ENCODE data around the gene FAM209A. TPM values are rescaled to one million over a fixed set of nuclear protein-coding genes. Genes with fewer than 3 reads are reported as not detected.

Gene FAM209A
- total and polyA plus RNA-seq, 2 experiments from 2014 or later: 0.15 TPM; not detected in 1

DNA sequence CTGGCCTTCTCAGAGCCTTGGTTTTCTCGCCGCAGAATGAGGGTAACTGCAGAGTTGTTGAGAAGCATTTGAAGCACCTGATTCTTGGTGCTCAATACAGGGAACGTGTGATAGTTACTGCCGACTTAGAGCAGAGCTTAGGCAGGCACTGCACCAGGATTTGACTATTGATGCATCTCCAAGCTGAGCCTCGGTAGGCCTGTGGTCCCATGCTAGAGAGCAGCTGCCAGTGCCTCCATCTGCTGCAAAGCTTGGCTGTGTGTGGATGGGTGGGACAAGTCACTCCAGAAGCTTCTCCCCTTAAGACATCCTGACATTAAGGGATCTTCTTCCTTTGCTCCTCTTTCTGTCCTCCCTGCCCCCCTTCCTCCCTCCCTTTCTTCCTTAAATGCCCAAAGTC, 49.4 kb downstream of the FAM209A start:
- Histone ChIP-seq H3K36me3 (no peaks in the 10 kb centered on the region), H3K27ac (no peak overlapping the region), H3K4me3 (no peak overlapping the region), H3K4me1 (ENCODE audit: low read depth) (no peaks in the 10 kb centered on the region), H3K9me3 (ENCODE audit: low read depth) (no peaks in the 10 kb centered on the region), H3K27me3 (no peaks in the 10 kb centered on the region)
- TF ChIP-seq CTCF (IDR thresholded peaks at IDR 0.05; ENCODE audit: low read depth, low read length): no peak
- no peak for DNase-seq (ENCODE audit: low read depth in 1 of 2, low spot score in 1 of 2)

- TF ChIP-seq CTCF (IDR thresholded peaks at IDR 0.05; ENCODE audit: low read depth, low read length): no peak
- peak in 1 of 2 donors; percentile 4 for DNase-seq (ENCODE audit: low read depth in 1 of 2, low spot score in 1 of 2)
- H3K36me3 ChIP-seq: no peaks in the 10 kb centered on the region
- H3K4me1 ChIP-seq (ENCODE audit: low read depth): no peaks in the 10 kb centered on the region
- no peak overlapping the region for H3K27ac ChIP-seq
- no peaks in the 10 kb centered on the region for H3K27me3 ChIP-seq
- H3K4me3 ChIP-seq: no peak overlapping the region
- no peaks in the 10 kb centered on the region for H3K9me3 ChIP-seq (ENCODE audit: low read depth)
These were observed 50.1 kb downstream of the FAM209A start for GRCh38 chr20:56574531-56575142.

DNA sequence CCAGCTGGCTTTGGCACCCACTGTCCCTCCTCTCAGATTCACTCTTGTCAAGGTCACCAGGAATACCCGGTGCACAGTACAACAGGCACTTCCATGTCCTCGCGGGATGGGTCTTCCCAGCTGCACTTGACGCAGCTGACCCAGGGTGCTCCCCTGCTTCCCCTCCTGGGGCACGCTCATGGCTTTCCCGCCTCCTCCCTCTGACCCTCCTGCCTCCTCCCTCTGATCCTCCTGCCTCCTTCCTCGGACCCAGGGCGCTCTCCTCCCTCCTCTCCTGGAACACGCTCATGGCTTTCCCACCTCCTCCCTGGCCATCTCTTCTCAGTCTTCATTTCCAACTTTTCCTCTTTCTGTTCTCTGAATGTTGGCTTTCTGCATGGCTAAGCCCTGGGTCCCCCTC, 50.6 kb downstream of the FAM209A start:
- TF ChIP-seq CTCF (IDR thresholded peaks at IDR 0.05; ENCODE audit: low read depth, low read length): no peak
- no peaks in the 10 kb centered on the region for H3K4me1 ChIP-seq (ENCODE audit: low read depth)
- H3K36me3 ChIP-seq: no peaks in the 10 kb centered on the region
- no peaks in the 10 kb centered on the region for H3K9me3 ChIP-seq (ENCODE audit: low read depth)
- no peak overlapping the region for H3K4me3 ChIP-seq
- DNase-seq (ENCODE audit: low read depth in 1 of 2, low spot score in 1 of 2): no peak
- H3K27me3 ChIP-seq: no peaks in the 10 kb centered on the region
- H3K27ac ChIP-seq: no peak overlapping the region

Other genes starting within 250 kb of the FAM209A start
- gene FAM210B, start 165.8 kb upstream of the FAM209A start, total RNA-seq: 64.2 and 69.6 TPM in 2 replicates
- 101 and 144 TPM in 2 replicates for gene FAM210B, start 165.8 kb upstream of the FAM209A start, polyA plus RNA-seq
- gene AURKA, start 132.5 kb upstream of the FAM209A start, total RNA-seq: 16.1 and 58.2 TPM in 2 replicates
- 28.8 and 97.3 TPM in 2 replicates for gene AURKA, start 132.5 kb upstream of the FAM209A start, polyA plus RNA-seq
- 39.5 and 46.4 TPM in 2 replicates for gene CSTF1, start 132.1 kb upstream of the FAM209A start, total RNA-seq
- gene CSTF1, start 132.1 kb upstream of the FAM209A start, polyA plus RNA-seq: 34.9 and 46.8 TPM in 2 replicates
- 0.07 and 0.12 TPM in 2 replicates for gene CASS4, start 112.5 kb upstream of the FAM209A start, total RNA-seq
- not detected in 2 replicates for gene CASS4, start 112.5 kb upstream of the FAM209A start, polyA plus RNA-seq
- gene RTF2, start 56.1 kb upstream of the FAM209A start, total RNA-seq: 58.0 and 58.2 TPM in 2 replicates
- 110 and 139 TPM in 2 replicates for gene RTF2, start 56.1 kb upstream of the FAM209A start, polyA plus RNA-seq
- not detected in 2 replicates for gene FAM209B, start 8.5 kb downstream of the FAM209A start, total RNA-seq
- gene FAM209B, start 8.5 kb downstream of the FAM209A start, polyA plus RNA-seq: 0.26 and 0.49 TPM in 2 replicates
- 0.21 and 0.46 TPM in 2 replicates for gene TFAP2C, start 104.6 kb downstream of the FAM209A start, total RNA-seq
- gene TFAP2C, start 104.6 kb downstream of the FAM209A start, polyA plus RNA-seq: not detected in 2 replicates

Data from cardiac muscle cell (in vitro differentiated cells and primary cell).